AML-193 (cell line): ENCODE data around the gene SNAPIN.
"Not testable (repeated sequence)": the region's sequence is repeated elsewhere in the genome, so short reads cannot be mapped to it uniquely, and the experiment has no call there.

Experiments used
- DNase-seq, 2 experiments: peaks; one replicate each; lab custom pipeline; 2025; lab: John Stamatoyannopoulos, UW

SNAPIN gene

DNA sequence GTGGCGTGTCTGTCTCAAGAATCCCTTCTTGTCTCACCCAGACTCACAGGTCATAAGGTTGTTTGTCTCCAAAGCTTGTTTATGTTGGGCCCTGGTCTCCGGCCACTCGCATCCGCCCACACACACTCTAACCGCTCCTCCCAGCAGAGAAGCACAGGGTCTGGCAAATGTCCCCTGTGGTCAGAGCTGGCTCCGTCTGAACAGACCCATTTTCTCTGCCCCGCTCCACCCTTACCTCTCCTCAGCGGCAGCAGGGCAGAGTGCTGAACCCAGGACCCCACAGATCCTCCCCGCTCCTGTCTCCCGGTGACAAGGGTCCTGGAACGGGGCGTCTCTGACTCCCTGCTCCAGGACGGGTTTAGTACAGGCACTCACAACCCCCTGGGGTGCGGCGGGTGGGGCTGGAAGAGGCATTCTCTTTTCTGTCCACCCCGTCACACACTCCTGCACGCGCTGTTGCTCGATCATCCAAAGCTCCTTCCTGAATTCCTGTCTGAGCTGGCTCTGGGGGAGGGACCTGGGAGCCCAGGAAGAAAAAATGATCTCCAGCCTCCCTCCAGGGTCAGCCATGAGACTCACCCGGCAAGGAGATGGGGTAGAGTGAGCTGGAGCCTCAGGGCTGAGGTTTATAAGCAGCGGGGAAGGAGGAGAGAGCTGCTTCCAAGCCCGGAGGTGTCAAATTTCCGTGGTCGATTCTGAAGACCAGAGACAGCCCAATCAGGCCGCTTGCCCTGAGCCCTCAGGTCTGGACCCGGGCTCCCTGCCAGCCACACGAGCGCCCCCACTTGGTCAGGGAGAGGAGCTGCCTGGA, 31.4 kb upstream of the SNAPIN start, which contains the start of gene S100A13:
Gene S100A13 (minus strand): TSS at position 602 of the 811 bp plus-strand sequence. CDS start 1,033 bp downstream, outside the sequence.
- no peak for DNase-seq

- no peak for DNase-seq
Observed at GRCh38 chr1:153627715-153628626, 30.5 kb upstream of the SNAPIN start, which contains the start of gene S100A1. Gene S100A1, plus strand, starts transcription at chr1:153628434. Its CDS starts 2,088 bp downstream, at chr1:153630522.

GRCh38 chr1:153628638-153629342, 29.7 kb upstream of the SNAPIN start:
- no peak for DNase-seq

DNA sequence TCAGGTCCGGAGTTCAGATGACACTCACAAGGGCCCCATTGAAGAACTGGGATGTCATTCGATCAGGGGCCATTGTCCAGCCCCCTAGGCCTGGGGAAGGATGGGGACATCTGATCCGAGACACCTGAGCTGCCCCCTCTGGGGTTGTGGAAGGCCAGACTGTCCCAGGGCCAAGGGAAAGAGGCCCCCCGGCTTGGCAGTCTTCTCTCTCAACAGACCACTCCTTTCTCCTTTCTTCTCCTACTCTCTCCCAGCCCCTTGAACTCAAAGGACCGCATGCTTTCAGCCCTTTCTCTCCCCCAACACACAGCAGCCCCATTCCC, 29.2 kb upstream of the SNAPIN start:
- no peak for DNase-seq

DNA sequence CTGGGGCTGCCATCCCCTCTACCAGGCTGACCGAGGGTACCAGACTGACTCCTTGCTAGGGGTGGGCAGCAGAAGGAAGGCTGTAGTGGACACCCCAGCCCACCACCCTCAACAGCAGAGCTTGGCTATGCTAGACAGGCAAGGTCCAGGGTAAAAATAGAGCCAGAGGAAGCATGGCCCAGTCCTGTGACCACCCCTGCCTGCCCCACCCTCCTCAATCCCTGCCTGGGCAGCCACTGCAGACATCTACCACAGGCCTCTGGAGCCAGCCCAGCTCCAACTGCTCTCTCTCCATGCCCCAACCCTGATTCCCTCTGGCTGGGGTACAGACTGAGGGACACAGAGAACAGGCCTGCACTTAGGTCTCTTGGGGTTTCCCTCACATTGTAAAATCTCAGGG, 28.5 kb upstream of the SNAPIN start:
- no peak for DNase-seq

GRCh38 chr1:153630384-153630783, 28.1 kb upstream of the SNAPIN start:
- DNase-seq = no peak

DNA sequence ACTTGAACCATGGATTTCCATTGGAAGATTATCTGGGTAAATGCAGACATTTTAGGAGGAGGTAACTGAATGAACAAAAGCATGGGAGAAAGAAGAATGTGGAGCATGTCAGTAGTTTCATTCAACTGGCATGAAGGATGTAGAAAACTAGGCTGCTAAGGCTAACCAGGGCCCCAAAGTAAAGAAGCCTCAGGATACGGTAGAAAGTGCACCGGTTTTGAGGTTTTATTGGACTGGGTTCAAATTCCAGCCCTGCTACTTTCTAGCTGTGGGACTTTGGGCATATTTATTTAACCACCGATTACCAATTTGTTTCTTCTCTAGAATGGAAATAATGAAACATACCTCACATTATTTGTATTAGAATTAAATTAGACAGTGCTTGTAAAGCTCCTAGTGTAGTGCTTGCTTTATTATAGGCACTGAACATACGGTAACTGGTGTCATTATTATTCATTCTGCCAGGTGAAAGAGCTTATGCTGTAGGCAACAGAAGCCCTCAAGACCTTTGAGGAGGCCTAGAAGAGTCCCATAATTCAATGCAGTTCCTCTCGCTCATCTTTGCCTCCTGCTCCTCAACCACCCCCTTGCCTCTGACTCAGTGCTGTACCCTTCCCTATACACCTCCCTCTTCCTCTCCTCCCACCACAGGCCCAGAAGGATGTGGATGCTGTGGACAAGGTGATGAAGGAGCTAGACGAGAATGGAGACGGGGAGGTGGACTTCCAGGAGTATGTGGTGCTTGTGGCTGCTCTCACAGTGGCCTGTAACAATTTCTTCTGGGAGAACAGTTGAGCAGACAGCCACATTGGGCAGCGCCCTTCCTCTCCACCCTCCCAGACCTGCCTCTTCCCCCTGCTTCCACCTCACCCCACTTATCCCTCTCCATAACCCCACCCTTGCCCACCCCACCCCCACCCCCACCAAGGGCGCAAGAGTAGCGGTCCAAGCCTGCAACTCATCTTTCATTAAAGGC, 27.2 kb upstream of the SNAPIN start:
- no peak for DNase-seq

DNA sequence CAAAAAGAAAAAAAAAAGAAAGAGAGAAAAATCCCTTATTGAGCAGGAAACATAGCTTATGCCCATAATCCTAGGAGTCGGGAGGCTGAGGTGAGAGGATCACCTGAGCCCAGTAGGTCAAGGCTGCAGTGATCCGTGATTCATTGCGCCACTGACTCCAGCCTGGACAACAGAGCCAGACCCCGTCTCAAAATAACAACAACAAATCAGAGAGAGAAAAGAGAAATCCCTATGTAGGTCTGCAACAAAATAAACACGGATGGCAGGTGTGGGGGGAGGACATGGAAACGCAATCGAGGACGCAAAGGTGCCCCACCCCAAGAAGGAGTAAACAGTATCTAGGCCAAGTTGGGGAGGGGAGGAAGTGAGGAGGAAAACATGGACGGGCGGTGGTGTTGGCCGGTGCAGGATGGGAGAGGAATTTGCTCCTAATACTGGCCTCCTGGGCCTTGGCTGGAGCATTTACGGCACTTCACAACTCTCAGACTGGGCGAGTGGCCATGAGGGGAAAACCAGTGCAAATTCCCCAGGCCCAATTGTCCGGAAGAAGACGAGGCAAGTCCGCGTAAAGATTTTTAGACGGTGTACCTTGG, 25.2 kb upstream of the SNAPIN start:
- no peak for DNase-seq

DNA sequence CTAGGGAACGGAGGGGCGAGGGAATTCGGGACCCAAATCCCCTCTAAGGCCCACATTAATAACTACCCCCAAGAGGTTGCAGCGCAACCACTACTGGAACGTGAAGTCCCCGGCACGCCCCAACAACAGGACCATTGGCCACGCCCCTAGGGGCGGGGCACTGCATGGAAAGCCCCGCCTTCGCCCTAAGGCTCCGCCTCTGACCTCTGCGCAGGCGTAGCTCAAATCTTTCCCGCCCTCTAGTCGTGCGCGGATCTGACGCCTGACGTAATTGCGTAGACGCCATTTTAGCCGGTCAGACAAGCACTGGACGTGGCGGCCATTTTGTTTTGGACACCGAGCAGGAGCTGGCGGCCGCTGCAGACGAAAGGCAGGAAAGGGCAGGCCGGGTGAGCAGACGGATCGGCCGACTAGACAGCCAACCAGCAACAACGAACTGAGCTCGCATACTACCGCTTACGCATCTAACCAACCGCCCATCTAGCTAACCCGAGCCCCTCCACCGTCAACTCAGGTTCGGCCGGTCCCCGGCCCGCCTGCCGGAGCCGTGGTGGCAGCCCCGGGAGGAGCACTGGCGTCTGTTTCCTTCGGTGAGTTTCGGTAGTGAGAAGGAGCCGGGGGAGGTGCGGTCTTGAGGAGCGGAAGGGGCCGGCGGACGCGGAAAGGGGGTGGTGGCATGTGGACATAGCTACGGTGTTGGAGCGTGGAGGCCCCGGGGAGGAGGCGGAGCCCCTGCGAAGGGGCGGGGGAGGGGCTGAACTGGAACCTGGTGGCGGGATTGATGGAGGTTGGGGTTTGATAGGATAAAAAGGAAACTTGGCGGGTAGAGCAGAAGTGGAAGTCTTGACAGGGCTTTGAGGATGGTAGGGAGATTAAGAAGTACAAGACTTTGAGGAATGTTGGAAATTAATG, 24.5 kb upstream of the SNAPIN start, which contains the start of gene CHTOP:
Gene CHTOP (plus strand): TSS at position 313 of the 912 bp plus-strand sequence. CDS start 2,523 bp downstream, outside the sequence.
- peak; percentile 91 for DNase-seq

GRCh38 chr1:153635872-153636271, 22.6 kb upstream of the SNAPIN start:
- DNase-seq = no peak

GRCh38 chr1:153636312-153636711, 22.2 kb upstream of the SNAPIN start:
- no peak for DNase-seq

- DNase-seq = no peak
Observed at GRCh38 chr1:153638261-153638660, 20.2 kb upstream of the SNAPIN start.

DNA sequence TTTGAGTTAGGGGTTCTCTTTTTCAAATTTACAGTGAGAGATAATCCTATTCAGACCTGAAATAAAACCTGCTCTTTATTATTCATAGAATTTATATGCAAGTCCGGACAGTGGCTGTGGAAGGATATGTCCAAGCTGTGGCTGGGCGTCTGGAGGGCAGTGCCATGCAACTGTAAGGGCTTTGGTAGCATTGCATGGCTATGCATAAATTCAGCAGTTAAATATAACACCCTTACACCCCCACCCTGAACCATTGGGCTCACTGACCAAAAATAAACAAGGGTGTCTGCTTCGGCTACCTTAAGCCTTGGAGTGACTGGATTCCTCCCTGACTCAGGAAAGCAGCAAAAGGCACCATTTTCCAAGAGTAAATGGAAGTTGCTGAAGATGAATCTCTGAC, 19.2 kb upstream of the SNAPIN start:
- no peak for DNase-seq

DNA sequence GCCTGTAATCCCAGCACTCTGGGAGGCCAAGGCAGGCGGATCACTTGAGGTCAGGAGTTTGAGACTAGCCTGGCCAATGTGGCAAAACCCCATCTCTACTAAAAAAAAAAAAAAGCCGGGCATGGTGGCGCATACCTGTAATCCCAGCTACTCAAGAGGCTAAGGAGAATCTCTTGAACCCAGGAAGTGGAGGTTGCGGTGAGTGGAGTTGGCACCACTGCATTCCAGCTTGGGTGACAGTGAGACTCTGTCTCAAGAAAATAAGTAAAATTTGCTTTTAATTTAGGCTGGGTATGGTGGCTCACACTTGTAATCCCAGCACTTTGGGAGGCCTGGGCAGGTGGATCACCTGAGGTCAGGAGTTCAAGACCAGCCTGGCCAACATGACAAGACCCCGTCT, 18.3 kb upstream of the SNAPIN start:
- not testable (repeated sequence) for DNase-seq

- DNase-seq = no peak
Observed at GRCh38 chr1:153640861-153641260, 17.6 kb upstream of the SNAPIN start.

GRCh38 chr1:153642161-153642560, 16.3 kb upstream of the SNAPIN start:
- DNase-seq = no peak

- no peak for DNase-seq
Observed at GRCh38 chr1:153643100-153643499, 15.4 kb upstream of the SNAPIN start.

GRCh38 chr1:153643816-153644215, 14.7 kb upstream of the SNAPIN start:
- no peak for DNase-seq

- peak; percentile 48 to 49 for DNase-seq
Observed at GRCh38 chr1:153646672-153647345, 11.7 kb upstream of the SNAPIN start.
